RWPE2 (cell line): Measurements from ENCODE around the gene RABL3.

Experiments used
- ATAC-seq: fragments of 200-7000 bp; cut with Tn5 transposase; 3 replicates; pipeline ENCODE4 v1.9.1; 2021; ENCODE audit warnings: low read depth
- DNase-seq: peaks from one replicate; pipeline ENCODE4 v3.0.0-alpha.2; 2020; ENCODE audit warnings: low spot score
- H3K27ac ChIP-seq: fragments of 450-650 bp; 2 replicates; pipeline ENCODE4 v1.5.1; 2017; ENCODE audit warnings: mild to moderate bottlenecking; ENCODE audit not compliant: poor library complexity, severe bottlenecking
- H3K27me3 ChIP-seq: fragments of 250-450 bp; sonication (Bioruptor Pico); 2 replicates; pipeline ENCODE4 v1.5.1; 2021; ENCODE audit warnings: mild to moderate bottlenecking, moderate library complexity; ENCODE audit not compliant: insufficient read depth, poor library complexity, severe bottlenecking
- H3K36me3 ChIP-seq: fragments of 250-450 bp; sonication (Bioruptor Pico); 2 replicates; pipeline ENCODE4 v1.5.1; 2020; ENCODE audit warnings: low read depth, mild to moderate bottlenecking, moderate library complexity
- H3K4me1 ChIP-seq: fragments of 250-450 bp; sonication (Bioruptor Pico); 2 replicates; pipeline ENCODE4 v1.5.1; 2021; ENCODE audit warnings: mild to moderate bottlenecking, moderate library complexity; ENCODE audit not compliant: insufficient read depth, poor library complexity, severe bottlenecking
- H3K4me3 ChIP-seq: fragments of 250-450 bp; sonication (Bioruptor Pico); 2 replicates; pipeline ENCODE4 v1.5.1; 2021; ENCODE audit warnings: mild to moderate bottlenecking, moderate library complexity; ENCODE audit not compliant: severe bottlenecking
- H3K9me3 ChIP-seq: fragments of 250-450 bp; sonication (Bioruptor Pico); 2 replicates; pipeline ENCODE4 v1.5.1; 2021; ENCODE audit warnings: mild to moderate bottlenecking, moderate library complexity; ENCODE audit not compliant: severe bottlenecking
- CTCF ChIP-seq: fragments of 450-650 bp; IDR thresholded peaks from one replicate; pipeline ENCODE4 v1.5.1; 2017; ENCODE audit warnings: mild to moderate bottlenecking, moderate library complexity; ENCODE audit not compliant: poor library complexity, severe bottlenecking

RABL3 gene

GRCh38 chr3:120652281-120652680 lies 90.0 kb downstream of the RABL3 start:
- Histone ChIP-seq H3K4me1 (no peaks in the 10 kb centered on the region), H3K36me3 (no peaks in the 10 kb centered on the region), H3K27me3 (no peaks in the 10 kb centered on the region), H3K9me3 (no peaks in the 10 kb centered on the region), H3K4me3 (no peak overlapping the region), H3K27ac (no peak overlapping the region)
- ATAC-seq: no peak
- TF ChIP-seq CTCF: no peak
- DNase-seq: no peak

- no peaks in the 10 kb centered on the region for H3K36me3 ChIP-seq
- no peak for DNase-seq
- H3K4me1 ChIP-seq: no peaks in the 10 kb centered on the region
- H3K9me3 ChIP-seq: no peaks in the 10 kb centered on the region
- TF ChIP-seq CTCF: no peak
- H3K27ac ChIP-seq: no peak overlapping the region
- ATAC-seq: no peak
- no peaks in the 10 kb centered on the region for H3K27me3 ChIP-seq
- H3K4me3 ChIP-seq: no peak overlapping the region
Measured at GRCh38 chr3:120650311-120650710, 92.0 kb downstream of the RABL3 start.

- no peak for ATAC-seq
Measured at GRCh38 chr3:120649830-120650233, 92.5 kb downstream of the RABL3 start.

GRCh38 chr3:120648290-120648689 lies 94.0 kb downstream of the RABL3 start:
- no peak overlapping the region for H3K4me3 ChIP-seq
- no peaks in the 10 kb centered on the region for H3K36me3 ChIP-seq
- ATAC-seq (no peak), DNase-seq (no peak)
- H3K27ac ChIP-seq: no peak overlapping the region
- no peaks in the 10 kb centered on the region for H3K27me3 ChIP-seq
- no peaks in the 10 kb centered on the region for H3K4me1 ChIP-seq
- no peaks in the 10 kb centered on the region for H3K9me3 ChIP-seq
- no peak for TF ChIP-seq CTCF

More at GRCh38 chr3:120649830-120650233, 92.5 kb downstream of the RABL3 start:
- H3K4me3 ChIP-seq: no peak overlapping the region
- H3K27ac ChIP-seq: no peak overlapping the region
- no peaks in the 10 kb centered on the region for H3K36me3 ChIP-seq
- H3K9me3 ChIP-seq: no peaks in the 10 kb centered on the region
- H3K4me1 ChIP-seq: no peaks in the 10 kb centered on the region
- TF ChIP-seq CTCF: no peak
- DNase-seq: no peak
- no peaks in the 10 kb centered on the region for H3K27me3 ChIP-seq

GRCh38 chr3:120646771-120647432 lies 95.4 kb downstream of the RABL3 start:
- H3K4me3 ChIP-seq: no peak overlapping the region
- no peak overlapping the region for H3K27ac ChIP-seq
- H3K4me1 ChIP-seq: no peaks in the 10 kb centered on the region
- ATAC-seq: no peak
- DNase-seq: no peak
- H3K36me3 ChIP-seq: no peaks in the 10 kb centered on the region
- TF ChIP-seq CTCF: no peak
- H3K9me3 ChIP-seq: no peaks in the 10 kb centered on the region
- H3K27me3 ChIP-seq: no peaks in the 10 kb centered on the region
